GM19043 (cell line): ENCODE measurements around the gene ARSH.
"Not testable (repeated sequence)": the region's sequence is repeated elsewhere in the genome, so short reads cannot be mapped to it uniquely, and the experiment has no call there.

ENCODE experiments used
- ATAC-seq: cut with Tn5 transposase; IDR thresholded peaks from one replicate; pipeline ENCODE4 v1.9.1; 2021; ENCODE audit warnings: low read depth; ENCODE audit not compliant: unreplicated experiment

Gene ARSH

DNA sequence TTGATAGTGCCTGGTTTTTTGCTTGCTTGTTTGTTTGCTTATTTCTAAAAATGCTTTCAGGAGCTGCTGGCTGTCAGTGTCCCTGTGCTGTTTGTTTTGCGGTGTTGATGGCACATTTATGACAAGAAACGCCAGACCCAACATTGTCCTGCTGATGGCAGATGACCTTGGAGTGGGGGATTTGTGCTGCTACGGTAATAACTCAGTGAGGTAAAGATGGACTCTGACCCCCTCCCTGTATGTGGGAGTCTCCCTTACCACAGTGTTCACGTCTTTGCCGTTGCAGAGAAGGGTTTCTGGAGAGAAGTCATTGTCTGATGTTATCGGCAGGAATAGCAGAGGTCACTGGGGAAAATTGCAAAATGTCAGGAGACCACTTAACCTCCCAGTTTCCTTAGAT is at the start of gene ARSH:
Gene ARSH, plus strand, starts transcription at position 52 of the 400 bp plus-strand sequence. Its CDS starts 67 bp downstream, at position 119.
- no peak for ATAC-seq

DNA sequence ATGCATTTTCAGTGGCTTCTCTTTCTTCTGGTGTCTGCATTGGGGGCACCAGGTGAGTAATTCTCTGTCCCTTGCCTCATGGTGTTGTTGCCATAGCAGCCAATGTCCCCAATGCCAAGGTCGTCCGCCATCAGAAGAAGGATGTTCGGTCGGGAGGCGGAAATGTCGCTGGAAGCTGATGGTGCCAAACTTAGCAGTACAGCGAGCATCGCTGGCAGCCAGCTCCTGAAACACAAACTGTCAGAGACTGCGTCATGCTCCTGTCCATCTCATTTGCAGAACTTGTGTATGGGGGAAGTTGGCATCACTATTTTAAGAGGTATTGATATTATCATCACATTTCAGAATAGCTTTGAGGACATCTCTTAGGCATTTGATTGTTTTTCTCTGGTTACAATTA is 48.1 kb upstream of the ARSH start:
- ATAC-seq = no peak

- ATAC-seq = no peak
Measured at GRCh38 chrX:2960861-2961515, 45.4 kb upstream of the ARSH start.

- ATAC-seq = no peak
Measured at GRCh38 chrX:2962381-2962780, 44.0 kb upstream of the ARSH start.

GRCh38 chrX:2963449-2963848 is 42.9 kb upstream of the ARSH start:
- not testable (repeated sequence) for ATAC-seq

- not testable (repeated sequence) for ATAC-seq
Measured at GRCh38 chrX:2963992-2964794, 42.2 kb upstream of the ARSH start.

- peak; percentile 76 for ATAC-seq
Measured at GRCh38 chrX:2965965-2966364, 40.4 kb upstream of the ARSH start.

DNA sequence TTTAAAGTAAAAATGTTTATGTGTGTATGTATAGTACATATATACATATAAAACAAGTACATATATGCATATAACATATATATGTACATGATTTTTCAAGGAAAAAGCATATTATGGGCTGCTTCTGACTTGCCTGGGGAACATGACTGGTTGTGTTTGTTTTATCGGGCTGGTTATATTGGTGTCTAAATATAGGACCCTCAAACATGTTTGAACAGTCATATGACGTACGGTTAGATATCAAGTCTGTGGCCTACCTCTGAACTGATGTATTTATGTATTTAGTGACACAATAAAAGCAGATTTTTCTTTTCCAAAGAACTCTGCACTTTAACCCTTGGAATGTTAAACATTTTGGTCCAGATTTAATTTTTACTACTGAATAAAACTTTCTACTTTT is 39.3 kb upstream of the ARSH start:
- no peak for ATAC-seq

GRCh38 chrX:2967584-2967983 is 38.8 kb upstream of the ARSH start:
- no peak for ATAC-seq

DNA sequence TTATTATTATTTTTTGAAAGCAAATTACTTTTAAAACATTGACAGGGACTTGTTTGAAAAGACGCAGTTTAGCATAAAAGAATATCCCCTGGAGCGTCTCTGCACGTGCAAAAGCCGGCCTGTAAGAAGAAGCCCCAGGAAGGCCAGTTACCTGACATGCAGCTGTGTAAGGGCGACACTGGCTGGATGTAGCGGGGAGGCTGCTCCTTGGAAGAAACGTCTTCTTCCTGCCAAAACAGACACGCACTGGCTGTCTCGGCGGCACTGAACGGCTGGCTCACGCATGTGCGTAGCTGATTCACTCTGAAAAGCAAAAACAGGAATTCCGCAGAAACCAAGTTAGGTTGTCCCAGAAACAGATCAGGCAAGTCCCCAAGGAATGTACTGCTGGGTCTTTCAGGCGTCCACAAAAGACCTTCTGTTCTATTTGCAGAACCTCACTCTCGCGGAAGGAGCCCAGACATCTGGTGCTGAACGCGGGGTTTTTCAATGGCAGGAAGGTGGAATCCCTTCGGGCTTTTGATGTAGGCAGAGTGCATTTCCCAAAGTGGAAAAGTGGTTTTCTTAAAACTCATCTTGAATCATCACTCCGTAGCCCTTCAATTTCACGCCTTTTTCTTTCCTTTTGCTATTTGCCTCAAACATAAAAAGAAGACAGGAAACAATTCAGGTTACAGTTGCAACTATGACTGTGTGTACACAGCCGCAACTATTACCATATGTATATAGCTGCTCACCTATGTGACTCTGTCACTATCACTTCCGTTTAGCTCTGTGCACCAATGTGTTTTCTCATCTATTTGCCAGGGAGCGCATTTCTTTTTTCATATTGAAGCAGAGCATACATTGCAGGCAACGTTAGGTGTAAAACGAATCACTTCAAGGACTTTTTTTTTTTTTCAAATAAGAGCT is 38.1 kb upstream of the ARSH start:
- no peak for ATAC-seq

DNA sequence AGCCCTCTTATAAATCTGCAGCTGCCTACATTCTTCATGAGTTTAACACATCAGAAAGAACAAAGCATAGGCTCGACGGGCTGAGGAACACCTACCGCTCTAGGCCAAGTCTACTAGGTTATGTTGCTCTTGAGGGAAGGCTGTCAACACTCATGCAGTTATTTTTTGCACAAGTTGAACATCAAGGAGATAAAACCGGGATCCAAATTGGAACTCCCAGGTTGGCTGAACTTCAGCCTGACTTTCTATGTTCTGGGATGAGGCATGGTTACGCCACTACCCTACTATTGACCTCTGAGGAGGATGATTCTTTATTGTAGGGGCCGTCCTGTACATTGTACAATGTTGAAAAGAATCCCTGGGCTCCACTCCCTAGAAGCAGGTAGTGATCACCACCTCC is 37.3 kb upstream of the ARSH start:
- no peak for ATAC-seq

GRCh38 chrX:2972391-2972790 is 34.0 kb upstream of the ARSH start:
- ATAC-seq = no peak

DNA sequence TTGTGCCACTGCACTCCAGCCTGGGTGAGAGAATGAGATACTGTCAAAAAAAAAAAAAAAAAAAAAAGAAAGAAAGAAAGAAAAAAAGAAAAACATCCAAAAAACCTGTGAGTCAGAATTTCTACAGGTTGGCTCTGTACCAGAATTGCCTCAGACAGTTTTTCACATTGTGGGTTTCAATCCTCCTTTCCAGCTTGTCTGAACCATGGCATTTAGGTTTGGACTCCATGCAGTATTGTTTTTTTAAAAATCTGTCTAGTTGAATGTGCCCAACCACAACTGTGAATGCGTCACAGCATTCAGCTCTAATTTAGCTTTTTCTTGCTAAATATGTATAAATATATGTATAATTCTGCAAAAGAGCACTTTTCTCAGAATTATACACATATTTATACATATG is 31.4 kb upstream of the ARSH start:
- ATAC-seq = no peak

- ATAC-seq = not testable (repeated sequence)
Measured at GRCh38 chrX:2978639-2979038, 27.7 kb upstream of the ARSH start.

- ATAC-seq = no peak
Measured at GRCh38 chrX:2984342-2984741, 22.0 kb upstream of the ARSH start.

- ATAC-seq = no peak
Measured at GRCh38 chrX:2989565-2989964, 16.8 kb upstream of the ARSH start.

DNA sequence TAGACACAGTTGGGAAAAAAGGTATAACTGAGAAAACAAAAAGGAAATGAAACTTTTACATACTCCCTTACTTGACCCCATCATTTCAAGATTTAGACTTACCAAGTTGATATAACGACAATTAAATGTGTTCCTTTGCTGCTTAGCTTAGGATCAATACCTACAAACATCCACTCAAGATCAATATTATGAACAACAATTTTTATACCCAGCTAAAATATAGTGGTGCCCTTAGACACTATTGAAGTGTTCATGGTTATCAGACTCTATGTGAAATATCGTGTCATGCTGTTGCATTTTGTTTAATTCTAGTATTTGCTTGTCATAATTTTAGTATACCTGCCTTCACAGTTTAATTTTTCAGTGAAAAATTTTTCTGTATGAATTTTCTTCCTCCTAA is 4.2 kb downstream of the ARSH start:
- ATAC-seq = no peak

GRCh38 chrX:3017492-3017891 is 11.1 kb downstream of the ARSH start:
- ATAC-seq = no peak

- no peak for ATAC-seq
Measured at GRCh38 chrX:3024176-3024575, 17.8 kb downstream of the ARSH start.

DNA sequence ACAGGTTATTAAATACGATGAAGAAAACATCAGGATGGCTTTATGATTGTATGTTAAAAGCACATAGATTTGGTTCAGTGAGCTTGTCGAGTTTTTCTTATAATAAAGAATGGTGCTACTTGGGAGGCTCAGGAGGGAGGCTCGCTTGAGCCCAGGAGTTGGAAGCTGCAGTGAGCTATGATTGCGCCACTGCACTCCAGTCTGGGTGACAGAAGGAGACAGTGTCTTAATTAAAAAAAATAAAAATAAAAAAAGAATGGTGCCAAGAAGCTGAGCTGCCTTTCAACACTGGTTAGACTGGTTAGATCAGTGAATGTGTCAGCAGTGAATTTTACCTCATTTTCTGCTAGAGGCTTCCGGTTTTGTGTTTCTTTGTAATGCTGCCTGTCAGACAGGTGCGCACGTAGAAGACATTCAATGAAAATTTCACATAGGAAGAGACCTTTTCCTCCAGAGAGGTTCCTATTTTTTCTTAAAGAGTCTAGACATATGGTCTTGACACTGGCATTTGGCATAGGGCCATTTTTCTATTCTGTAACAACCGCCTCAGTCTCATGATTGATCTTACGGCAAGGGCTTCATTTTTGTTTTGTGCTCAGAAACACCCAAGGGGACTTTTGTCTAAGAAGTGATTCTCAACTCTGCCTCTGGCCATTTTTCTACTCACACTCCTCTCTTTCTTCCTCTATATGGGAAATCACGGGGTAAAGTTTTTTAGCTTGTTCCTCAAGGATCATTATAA is 19.9 kb downstream of the ARSH start:
- no peak for ATAC-seq
